Thyroid gland (tissue), 4 donors: ENCODE results near the gene EXD3.

ENCODE experiments used
- CTCF ChIP-seq, 6 experiments: fragments of 200-600 bp in 3 of 6; fragments of 450-650 bp in 3 of 6; sonication (generic) in 3 of 6; IDR thresholded peaks; one replicate each; pipeline ENCODE4 v1.5.1; 2016 to 2019; ENCODE audit warnings: antibody characterized with exemption in 6 of 6, mild to moderate bottlenecking in 2 of 6, inconsistent platforms in 1 of 6, moderate library complexity in 1 of 6
- POLR2A ChIP-seq, 2 donors: fragments of 450-650 bp; IDR thresholded peaks; one replicate each; pipeline ENCODE4 v1.6.1; 2017; ENCODE audit warnings: antibody characterized with exemption in 2 of 2, mild to moderate bottlenecking in 2 of 2, moderate library complexity in 1 of 2

GRCh38 chr9:137349471-137350033, 73.4 kb downstream of the EXD3 start:
- TF ChIP-seq POLR2A (IDR thresholded peaks at IDR 0.05) (no peak), CTCF (IDR thresholded peaks at IDR 0.05) (no peak)
